ENCODE measurements around the gene ADSL. TPM values are rescaled to one million over a fixed set of nuclear protein-coding genes. Genes with fewer than 3 reads are reported as not detected.

ADSL gene
- total and polyA plus RNA-seq, 4 donors, result 19.4 to 54.5 (median 39.8) TPM

- TF ChIP-seq, protein P1, sequence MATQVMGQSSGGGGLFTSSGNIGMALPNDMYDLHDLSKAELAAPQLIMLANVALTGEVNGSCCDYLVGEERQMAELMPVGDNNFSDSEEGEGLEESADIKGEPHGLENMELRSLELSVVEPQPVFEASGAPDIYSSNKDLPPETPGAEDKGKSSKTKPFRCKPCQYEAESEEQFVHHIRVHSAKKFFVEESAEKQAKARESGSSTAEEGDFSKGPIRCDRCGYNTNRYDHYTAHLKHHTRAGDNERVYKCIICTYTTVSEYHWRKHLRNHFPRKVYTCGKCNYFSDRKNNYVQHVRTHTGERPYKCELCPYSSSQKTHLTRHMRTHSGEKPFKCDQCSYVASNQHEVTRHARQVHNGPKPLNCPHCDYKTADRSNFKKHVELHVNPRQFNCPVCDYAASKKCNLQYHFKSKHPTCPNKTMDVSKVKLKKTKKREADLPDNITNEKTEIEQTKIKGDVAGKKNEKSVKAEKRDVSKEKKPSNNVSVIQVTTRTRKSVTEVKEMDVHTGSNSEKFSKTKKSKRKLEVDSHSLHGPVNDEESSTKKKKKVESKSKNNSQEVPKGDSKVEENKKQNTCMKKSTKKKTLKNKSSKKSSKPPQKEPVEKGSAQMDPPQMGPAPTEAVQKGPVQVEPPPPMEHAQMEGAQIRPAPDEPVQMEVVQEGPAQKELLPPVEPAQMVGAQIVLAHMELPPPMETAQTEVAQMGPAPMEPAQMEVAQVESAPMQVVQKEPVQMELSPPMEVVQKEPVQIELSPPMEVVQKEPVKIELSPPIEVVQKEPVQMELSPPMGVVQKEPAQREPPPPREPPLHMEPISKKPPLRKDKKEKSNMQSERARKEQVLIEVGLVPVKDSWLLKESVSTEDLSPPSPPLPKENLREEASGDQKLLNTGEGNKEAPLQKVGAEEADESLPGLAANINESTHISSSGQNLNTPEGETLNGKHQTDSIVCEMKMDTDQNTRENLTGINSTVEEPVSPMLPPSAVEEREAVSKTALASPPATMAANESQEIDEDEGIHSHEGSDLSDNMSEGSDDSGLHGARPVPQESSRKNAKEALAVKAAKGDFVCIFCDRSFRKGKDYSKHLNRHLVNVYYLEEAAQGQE (IDR thresholded peaks at IDR 0.05), result no peak
Measured at GRCh38 chr22:40429481-40429880, 83.2 kb downstream of the ADSL start (continued).

DNA sequence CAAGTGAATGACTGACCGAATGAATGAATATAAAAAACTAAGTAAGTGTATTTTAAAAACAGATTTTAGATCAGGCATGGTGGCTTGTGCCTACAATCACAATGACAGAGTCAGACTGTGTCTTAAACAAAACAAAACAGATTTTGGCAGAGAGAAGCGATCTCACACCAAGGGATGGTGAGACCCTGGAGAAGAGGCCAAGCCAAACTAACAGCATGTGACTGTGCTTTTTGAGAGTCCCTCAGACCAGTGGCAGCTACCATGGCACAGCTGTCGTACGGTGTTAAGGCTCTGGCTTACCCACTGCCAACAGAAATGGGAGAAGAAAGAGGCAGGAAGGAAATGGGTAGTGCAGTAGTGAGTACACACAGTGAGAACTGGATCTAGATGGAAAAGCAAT, 84.7 kb downstream of the ADSL start:
- Histone ChIP-seq H3K27me3 (ENCODE audit: control insufficient read depth in 4 of 4, insufficient read depth in 4 of 4, low read length in 3 of 4) (no peaks in the 10 kb centered on the region), H3K4me3 (ENCODE audit: low read depth in 1 of 3, low read length in 3 of 3) (no peak overlapping the region), H3K4me1 (ENCODE audit: control insufficient read depth in 4 of 4, insufficient read depth in 4 of 4, low read length in 3 of 4) (peaks cover 0 to 3% (median 0%) of the 10 kb centered on the region in 4 donors), H3K27ac (ENCODE audit: low read depth in 1 of 2, low read length in 2 of 2) (no peak overlapping the region), H3K9me3 (ENCODE audit: control insufficient read depth in 4 of 4, low read length in 3 of 4) (no peaks in the 10 kb centered on the region), H3K9ac (ENCODE audit: low read depth in 1 of 2, low read length in 2 of 2) (no peak overlapping the region), H3K36me3 (ENCODE audit: control insufficient read depth in 4 of 4, insufficient read depth in 3 of 4, low read depth in 1 of 4, low read length in 3 of 4) (peaks cover 3 to 25% (median 18%) of the 10 kb centered on the region in 4 donors)
- 92% methylated on average over 4 of the region's 4 CpGs for WGBS
- no peak for DNase-seq (ENCODE audit: low spot score)
- TF ChIP-seq NR2F2 (IDR thresholded peaks at IDR 0.05), result no peak
- no peak for TF ChIP-seq HNF4A (conservative IDR thresholded peaks at IDR 0.05)
- TF ChIP-seq RXRA (IDR thresholded peaks at IDR 0.05), result no peak
- no peak for TF ChIP-seq CTCF (IDR thresholded peaks at IDR 0.05; ENCODE audit: low read depth, low read length, missing input control)
- TF ChIP-seq, protein P2, sequence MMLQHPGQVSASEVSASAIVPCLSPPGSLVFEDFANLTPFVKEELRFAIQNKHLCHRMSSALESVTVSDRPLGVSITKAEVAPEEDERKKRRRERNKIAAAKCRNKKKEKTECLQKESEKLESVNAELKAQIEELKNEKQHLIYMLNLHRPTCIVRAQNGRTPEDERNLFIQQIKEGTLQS (IDR thresholded peaks at IDR 0.05), result no peak
- TF ChIP-seq, protein P1 (IDR thresholded peaks at IDR 0.05), result no peak
- TF ChIP-seq ZBTB33 (IDR thresholded peaks at IDR 0.05), result no peak
- no peak for TF ChIP-seq RAD21 (IDR thresholded peaks at IDR 0.05)
- no peak for TF ChIP-seq GABPA (IDR thresholded peaks at IDR 0.05 in 1 of 2, conservative IDR thresholded peaks at IDR 0.05 in 1 of 2)
- no peak for TF ChIP-seq FOXA1 (IDR thresholded peaks at IDR 0.05)
- TF ChIP-seq JUND (IDR thresholded peaks at IDR 0.05), result no peak
- TF ChIP-seq EGR1 (IDR thresholded peaks at IDR 0.05; ENCODE audit: low read depth in 2 of 2), result no peak
- no peak for TF ChIP-seq FOXA2 (IDR thresholded peaks at IDR 0.05)
- no peak for TF ChIP-seq SP1 (IDR thresholded peaks at IDR 0.05)
- no peak for TF ChIP-seq MAX (IDR thresholded peaks at IDR 0.05)
- no peak for TF ChIP-seq HNF4G (IDR thresholded peaks at IDR 0.05)
- no peak for TF ChIP-seq TAF1 (conservative IDR thresholded peaks at IDR 0.05)

All from liver (tissue), 9 donors.